Smooth muscle cell (in vitro differentiated cells): Measurements from ENCODE around the gene BTG1. TPM values are rescaled to one million over a fixed set of nuclear protein-coding genes. Genes with fewer than 3 reads are reported as not detected.

Experiments
- DNase-seq: peaks from one replicate; lab custom pipeline; 2025; ENCODE audit not compliant: unreplicated experiment; lab: John Stamatoyannopoulos, UW
- H2AFZ ChIP-seq: fragments of 200-600 bp; sonication (generic); 2 replicates; pipeline ENCODE4 v1.6.0; 2016; ENCODE audit warnings: antibody characterized with exemption, low read depth, mild to moderate bottlenecking
- H3F3A ChIP-seq: fragments of 200-600 bp; sonication (generic); 2 replicates; pipeline ENCODE4 v1.6.0; 2017; ENCODE audit warnings: antibody characterized with exemption, low read depth
- H3K27ac ChIP-seq: fragments of 200-600 bp; sonication (generic); 2 replicates; pipeline ENCODE4 v1.5.1; 2016; ENCODE audit warnings: low read depth, mild to moderate bottlenecking
- H3K27me3 ChIP-seq: fragments of 200-600 bp; sonication (generic); 2 replicates; pipeline ENCODE4 v1.6.1; 2016; ENCODE audit warnings: low read depth, mild to moderate bottlenecking
- H3K36me3 ChIP-seq: fragments of 200-600 bp; sonication (generic); 2 replicates; pipeline ENCODE4 v1.5.1; 2016; ENCODE audit warnings: low read depth
- H3K4me1 ChIP-seq: fragments of 200-600 bp; sonication (generic); 2 replicates; pipeline ENCODE4 v1.5.1; 2016; ENCODE audit warnings: low read depth
- H3K4me2 ChIP-seq: fragments of 200-600 bp; sonication (generic); 2 replicates; pipeline ENCODE4 v1.6.0; 2016; ENCODE audit warnings: mild to moderate bottlenecking
- H3K4me3 ChIP-seq: fragments of 200-600 bp; sonication (generic); 2 replicates; pipeline ENCODE4 v1.5.1; 2016; ENCODE audit warnings: mild to moderate bottlenecking
- H3K79me2 ChIP-seq: fragments of 200-600 bp; sonication (generic); 2 replicates; pipeline ENCODE4 v1.6.0; 2016; ENCODE audit warnings: low read depth, mild to moderate bottlenecking
- H3K9ac ChIP-seq: fragments of 200-600 bp; sonication (generic); 2 replicates; pipeline ENCODE4 v1.6.0; 2016; ENCODE audit warnings: low read depth
- H3K9me3 ChIP-seq: fragments of 200-600 bp; sonication (generic); replicated peaks from 2 replicates; pipeline ENCODE4 v1.5.1; 2016; ENCODE audit warnings: low read depth
- H4K20me1 ChIP-seq: fragments of 200-600 bp; sonication (generic); 2 replicates; pipeline ENCODE4 v1.6.0; 2016; ENCODE audit warnings: low read depth
- WGBS: methylation state at CpG from one replicate; pipeline ENCODE4 v1.1.7; 2016; ENCODE audit warnings: low lambda C conversion rate; 5-methylcytosine and 5-hydroxymethylcytosine counted together
- polyA plus RNA-seq: library from polyadenylated mRNA; unstranded; fragments of >200 nt; fragmentation: Nextera tagmentation; extraction: Ambion mirVana; gene quantifications from 2 replicates; pipeline ENCODE4 v1.2.1, GENCODE V29; 2016
- total RNA-seq: library from RNA; depleted of rRNA; stranded (reverse); fragments of >200 nt; gene quantifications from 2 replicates; pipeline ENCODE4 v1.2.3, GENCODE V29; 2014
- TF ChIP-seq, protein P1 (sequence below): fragments of 200-600 bp; sonication (generic); IDR thresholded peaks from 2 replicates; pipeline ENCODE4 v1.5.1; 2017; ENCODE audit warnings: borderline replicate concordance, mild to moderate bottlenecking, antibody characterized with exemption; ENCODE audit not compliant: insufficient read depth, poor library complexity, severe bottlenecking

Gene BTG1
- total and polyA plus RNA-seq, 2 experiments from 2014 or later: 42.1 to 70.4 TPM

DNA sequence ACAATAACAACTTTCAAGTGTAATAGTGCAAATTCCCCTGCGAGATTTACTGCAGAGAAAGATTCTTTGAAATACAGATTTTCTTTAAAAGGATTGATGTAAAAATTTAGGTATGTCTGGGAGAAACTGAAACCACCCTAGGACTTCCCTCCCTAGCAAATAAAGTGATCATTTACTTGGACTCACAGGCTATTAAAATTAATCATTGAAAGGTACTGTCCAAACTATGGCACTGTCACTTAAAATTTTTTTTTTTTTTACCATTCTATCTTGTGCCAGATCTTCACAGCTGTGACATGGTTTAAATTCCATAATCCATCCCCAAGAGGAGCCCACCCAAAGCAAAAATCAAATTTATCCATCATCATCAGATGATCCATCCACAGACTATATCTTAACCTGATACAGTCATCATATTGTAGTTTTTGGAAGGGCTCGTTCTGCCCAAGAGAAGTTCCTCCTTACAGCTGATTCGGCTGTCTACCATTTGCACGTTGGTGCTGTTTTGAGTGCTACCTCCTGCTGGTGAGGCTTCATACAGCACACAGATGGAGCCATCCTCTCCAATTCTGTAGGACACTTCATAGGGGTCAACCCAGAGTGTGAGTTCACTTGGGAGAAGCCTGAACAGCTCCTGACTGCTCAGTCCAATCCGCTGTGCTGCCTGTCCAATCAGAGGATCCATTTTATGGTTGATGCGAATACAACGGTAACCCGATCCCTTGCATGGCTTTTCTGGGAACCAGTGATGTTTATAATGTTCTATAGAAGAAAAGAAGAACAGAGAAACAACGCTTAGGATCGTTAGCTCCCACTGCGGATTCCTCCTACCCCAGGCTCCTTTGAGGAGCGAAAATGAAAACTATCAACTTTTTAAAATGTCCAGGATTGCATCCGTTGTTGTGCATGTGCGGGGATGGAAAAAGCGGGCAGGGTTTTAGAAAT, 1.7 kb downstream of the BTG1 start:
- H3F3A ChIP-seq: peaks cover 29% of the 10 kb centered on the region
- H2AFZ ChIP-seq: no peak overlapping the region
- peaks cover 64% of the 10 kb centered on the region for H3K79me2 ChIP-seq
- H3K9ac ChIP-seq: peak overlapping the region; percentile 96
- TF ChIP-seq, protein P1, sequence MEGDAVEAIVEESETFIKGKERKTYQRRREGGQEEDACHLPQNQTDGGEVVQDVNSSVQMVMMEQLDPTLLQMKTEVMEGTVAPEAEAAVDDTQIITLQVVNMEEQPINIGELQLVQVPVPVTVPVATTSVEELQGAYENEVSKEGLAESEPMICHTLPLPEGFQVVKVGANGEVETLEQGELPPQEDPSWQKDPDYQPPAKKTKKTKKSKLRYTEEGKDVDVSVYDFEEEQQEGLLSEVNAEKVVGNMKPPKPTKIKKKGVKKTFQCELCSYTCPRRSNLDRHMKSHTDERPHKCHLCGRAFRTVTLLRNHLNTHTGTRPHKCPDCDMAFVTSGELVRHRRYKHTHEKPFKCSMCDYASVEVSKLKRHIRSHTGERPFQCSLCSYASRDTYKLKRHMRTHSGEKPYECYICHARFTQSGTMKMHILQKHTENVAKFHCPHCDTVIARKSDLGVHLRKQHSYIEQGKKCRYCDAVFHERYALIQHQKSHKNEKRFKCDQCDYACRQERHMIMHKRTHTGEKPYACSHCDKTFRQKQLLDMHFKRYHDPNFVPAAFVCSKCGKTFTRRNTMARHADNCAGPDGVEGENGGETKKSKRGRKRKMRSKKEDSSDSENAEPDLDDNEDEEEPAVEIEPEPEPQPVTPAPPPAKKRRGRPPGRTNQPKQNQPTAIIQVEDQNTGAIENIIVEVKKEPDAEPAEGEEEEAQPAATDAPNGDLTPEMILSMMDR: peak; percentile 52
- no peaks in the 10 kb centered on the region for H3K27me3 ChIP-seq
- H3K27ac ChIP-seq: peak overlapping the region; percentile 91
- peaks cover 64% of the 10 kb centered on the region for H4K20me1 ChIP-seq
- DNase-seq: peak; percentile 19
- H3K9me3 ChIP-seq: no peaks in the 10 kb centered on the region
- 6% methylated on average over 15 of the region's 15 CpGs for WGBS
- no peaks in the 10 kb centered on the region for H3K36me3 ChIP-seq
- peaks cover 61% of the 10 kb centered on the region for H3K4me1 ChIP-seq
- H3K4me2 ChIP-seq: peak overlapping the region; percentile 89
- peak overlapping the region; percentile 92 for H3K4me3 ChIP-seq

DNA sequence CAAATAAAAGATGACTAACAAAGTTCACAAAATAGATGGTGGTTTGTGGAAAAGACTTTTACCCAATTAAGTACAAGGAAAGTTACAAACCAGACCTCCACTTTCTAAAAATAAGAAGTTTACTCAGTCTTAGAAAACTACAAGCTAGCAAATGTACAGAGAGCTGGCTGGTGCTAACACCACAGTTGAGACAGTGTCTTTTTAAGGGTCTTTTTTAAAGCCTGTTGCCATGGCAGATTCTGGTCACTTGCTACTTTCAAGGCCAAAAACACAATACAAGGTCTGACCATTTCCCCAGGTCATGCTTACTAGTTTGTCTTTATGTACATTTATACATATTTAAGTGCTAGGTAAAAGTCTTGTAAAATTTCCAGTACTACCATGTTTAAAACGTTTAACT, 2.4 kb downstream of the BTG1 start:
- no peak for DNase-seq
- Histone ChIP-seq H3K27me3 (no peaks in the 10 kb centered on the region), H3F3A (peaks cover 29% of the 10 kb centered on the region), H3K4me1 (peaks cover 67% of the 10 kb centered on the region), H3K36me3 (no peaks in the 10 kb centered on the region), H3K9me3 (no peaks in the 10 kb centered on the region), H2AFZ (no peak overlapping the region), H3K27ac (peak overlapping the region; percentile 91), H3K9ac (peak overlapping the region; percentile 96), H3K4me2 (peak overlapping the region; percentile 89), H4K20me1 (peaks cover 66% of the 10 kb centered on the region), H3K79me2 (peaks cover 70% of the 10 kb centered on the region), H3K4me3 (peak overlapping the region; percentile 92)
- TF ChIP-seq, protein P1: no peak
- WGBS: 16% methylated on average over 1 of the region's 1 CpG

DNA sequence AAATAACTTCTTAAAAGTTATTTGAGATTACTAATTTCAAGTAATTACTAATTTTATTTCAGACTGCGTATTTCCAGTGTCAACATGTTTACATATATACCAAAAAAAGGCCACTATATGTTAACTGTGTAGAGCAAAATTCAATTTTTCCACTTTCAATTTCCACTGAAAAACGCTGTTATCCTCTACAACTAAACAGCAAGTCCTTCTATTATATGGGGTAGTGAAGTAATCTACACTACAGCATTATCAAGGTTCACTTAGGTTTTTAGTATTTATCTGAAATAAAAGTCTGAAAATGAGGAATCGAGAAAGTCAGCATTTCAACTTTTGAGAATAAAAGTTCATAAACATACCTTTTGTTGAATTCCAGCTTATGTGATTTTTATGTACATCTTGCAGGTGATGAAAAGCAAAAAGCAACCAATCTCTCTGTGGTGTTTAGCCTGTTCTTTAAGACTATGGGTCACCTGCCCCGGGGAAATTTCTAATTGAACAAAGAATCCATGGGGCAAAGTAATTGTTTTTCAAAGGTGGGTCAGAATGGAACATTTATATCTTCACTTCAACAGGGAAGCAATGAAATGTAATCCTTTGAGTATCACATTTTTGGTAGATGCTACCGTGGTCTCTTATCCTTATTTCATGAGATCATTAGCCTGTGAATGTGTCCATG, 3.3 kb downstream of the BTG1 start:
- WGBS: 66% methylated on average over 5 of the region's 5 CpGs
- no peaks in the 10 kb centered on the region for H3K27me3 ChIP-seq
- H3K27ac ChIP-seq: peak overlapping the region; percentile 91
- H3K4me2 ChIP-seq: peak overlapping the region; percentile 89
- H3K9ac ChIP-seq: peak overlapping the region; percentile 96
- H3F3A ChIP-seq: peaks cover 38% of the 10 kb centered on the region
- H3K79me2 ChIP-seq: peaks cover 74% of the 10 kb centered on the region
- H3K36me3 ChIP-seq: no peaks in the 10 kb centered on the region
- H3K4me3 ChIP-seq: peak overlapping the region; percentile 92
- TF ChIP-seq, protein P1: no peak
- peaks cover 75% of the 10 kb centered on the region for H4K20me1 ChIP-seq
- no peak overlapping the region for H2AFZ ChIP-seq
- DNase-seq: no peak
- peaks cover 69% of the 10 kb centered on the region for H3K4me1 ChIP-seq
- H3K9me3 ChIP-seq: no peaks in the 10 kb centered on the region
